ENCODE results near the gene ZNF467.

ZNF467 gene

GRCh38 chr7:149725426-149725821 lies 48.0 kb downstream of the ZNF467 start:
- TF ChIP-seq, protein P1, sequence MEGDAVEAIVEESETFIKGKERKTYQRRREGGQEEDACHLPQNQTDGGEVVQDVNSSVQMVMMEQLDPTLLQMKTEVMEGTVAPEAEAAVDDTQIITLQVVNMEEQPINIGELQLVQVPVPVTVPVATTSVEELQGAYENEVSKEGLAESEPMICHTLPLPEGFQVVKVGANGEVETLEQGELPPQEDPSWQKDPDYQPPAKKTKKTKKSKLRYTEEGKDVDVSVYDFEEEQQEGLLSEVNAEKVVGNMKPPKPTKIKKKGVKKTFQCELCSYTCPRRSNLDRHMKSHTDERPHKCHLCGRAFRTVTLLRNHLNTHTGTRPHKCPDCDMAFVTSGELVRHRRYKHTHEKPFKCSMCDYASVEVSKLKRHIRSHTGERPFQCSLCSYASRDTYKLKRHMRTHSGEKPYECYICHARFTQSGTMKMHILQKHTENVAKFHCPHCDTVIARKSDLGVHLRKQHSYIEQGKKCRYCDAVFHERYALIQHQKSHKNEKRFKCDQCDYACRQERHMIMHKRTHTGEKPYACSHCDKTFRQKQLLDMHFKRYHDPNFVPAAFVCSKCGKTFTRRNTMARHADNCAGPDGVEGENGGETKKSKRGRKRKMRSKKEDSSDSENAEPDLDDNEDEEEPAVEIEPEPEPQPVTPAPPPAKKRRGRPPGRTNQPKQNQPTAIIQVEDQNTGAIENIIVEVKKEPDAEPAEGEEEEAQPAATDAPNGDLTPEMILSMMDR (IDR thresholded peaks at IDR 0.05), result no peak
- Histone ChIP-seq H3K27ac (peak overlapping the region in 1 of 2 donors; percentile 47), H3K4me3 (no peak overlapping the region)
- DNase-seq (ENCODE audit: low spot score), result no peak

- DNase-seq (ENCODE audit: low spot score), result peak; percentile 49
- Histone ChIP-seq H3K27ac (peak overlapping the region in 1 of 2 donors; percentile 47), H3K4me3 (no peak overlapping the region)
- TF ChIP-seq, protein P1 (IDR thresholded peaks at IDR 0.05), result no peak
Observed at GRCh38 chr7:149724661-149725425, 48.5 kb downstream of the ZNF467 start.

- Histone ChIP-seq H3K4me3 (no peak overlapping the region), H3K27ac (no peak overlapping the region)
- TF ChIP-seq, protein P1 (IDR thresholded peaks at IDR 0.05), result no peak
- DNase-seq (ENCODE audit: low spot score), result peak; percentile 26
Observed at GRCh38 chr7:149723795-149724495, 49.4 kb downstream of the ZNF467 start.

- Histone ChIP-seq H3K4me3 (no peak overlapping the region), H3K27ac (no peak overlapping the region)
- TF ChIP-seq, protein P1 (IDR thresholded peaks at IDR 0.05), result no peak
- DNase-seq (ENCODE audit: low spot score), result peak; percentile 57
Observed at GRCh38 chr7:149723082-149723767, 50.2 kb downstream of the ZNF467 start.

DNA sequence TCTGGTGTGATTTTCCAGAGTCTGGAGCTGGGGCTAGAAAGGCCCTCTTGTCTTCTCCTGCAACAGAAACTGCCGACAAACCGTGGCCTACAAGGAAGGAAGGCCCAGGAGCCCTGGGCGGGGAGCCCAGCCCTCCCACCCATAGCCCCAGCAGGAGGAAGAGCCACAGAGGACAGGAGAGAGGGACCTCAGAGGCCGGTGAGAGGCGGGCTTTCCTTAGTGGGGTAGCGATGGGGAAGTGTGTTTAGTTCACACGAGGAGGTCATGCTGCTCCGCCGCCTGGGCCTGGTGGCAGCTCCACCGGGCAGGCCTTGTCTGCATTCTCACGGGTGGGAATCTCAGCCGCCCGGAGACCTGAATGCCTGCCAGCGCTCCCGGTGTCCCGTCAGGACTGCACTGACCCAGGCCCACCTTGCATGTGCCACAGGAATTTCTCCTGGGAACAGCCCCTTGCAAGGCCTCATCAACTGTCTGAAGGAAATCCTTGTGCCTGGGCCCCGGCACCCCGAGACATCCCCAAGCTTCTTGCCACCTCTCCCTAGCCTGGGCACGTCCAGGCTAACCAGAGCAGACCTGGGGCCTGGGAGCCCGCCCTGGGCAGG lies 50.9 kb downstream of the ZNF467 start:
- Histone ChIP-seq H3K27ac (no peak overlapping the region), H3K4me3 (no peak overlapping the region)
- TF ChIP-seq, protein P1 (IDR thresholded peaks at IDR 0.05), result no peak
- DNase-seq (ENCODE audit: low spot score), result peak; percentile 62

DNA sequence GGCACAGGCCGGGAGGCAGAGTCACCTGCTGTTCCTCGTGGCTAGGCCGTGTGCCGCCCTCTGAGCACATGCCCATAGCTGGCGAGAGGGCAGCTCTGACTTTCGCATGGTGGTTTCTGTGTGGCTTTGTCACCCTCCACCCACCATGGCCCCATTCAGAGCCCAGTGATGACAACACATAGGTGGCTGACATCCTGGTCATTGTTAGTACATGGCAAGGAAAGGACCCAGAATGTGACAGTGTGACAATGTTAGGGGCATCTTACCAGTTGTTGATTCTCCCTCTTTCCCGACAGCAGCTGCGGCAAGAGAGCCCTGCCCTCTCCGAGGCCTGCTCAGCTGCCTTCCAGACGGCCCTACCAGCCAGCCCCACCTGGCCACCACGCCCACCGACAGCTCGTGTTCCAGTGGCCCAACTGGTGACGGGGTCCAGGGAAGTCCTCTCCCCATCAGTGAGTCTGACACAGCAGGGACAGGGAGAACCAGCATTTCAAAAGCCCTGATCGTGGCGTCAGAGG lies 52.2 kb downstream of the ZNF467 start:
- peak overlapping the region in 1 of 2 donors; percentile 1 for H3K27ac ChIP-seq
- DNase-seq (ENCODE audit: low spot score), result no peak
- TF ChIP-seq, protein P1 (IDR thresholded peaks at IDR 0.05), result no peak
- no peak overlapping the region for H3K4me3 ChIP-seq

Measured in coronary artery (tissue), 2 donors.